GM19372 (cell line): Measurements from ENCODE around the gene KIF26B.

Source experiments
- ATAC-seq: cut with Tn5 transposase; IDR thresholded peaks from one replicate; pipeline ENCODE4 v1.9.1; 2021; ENCODE audit warnings: mild to moderate bottlenecking, low read depth, moderate library complexity; ENCODE audit not compliant: unreplicated experiment

KIF26B gene

DNA sequence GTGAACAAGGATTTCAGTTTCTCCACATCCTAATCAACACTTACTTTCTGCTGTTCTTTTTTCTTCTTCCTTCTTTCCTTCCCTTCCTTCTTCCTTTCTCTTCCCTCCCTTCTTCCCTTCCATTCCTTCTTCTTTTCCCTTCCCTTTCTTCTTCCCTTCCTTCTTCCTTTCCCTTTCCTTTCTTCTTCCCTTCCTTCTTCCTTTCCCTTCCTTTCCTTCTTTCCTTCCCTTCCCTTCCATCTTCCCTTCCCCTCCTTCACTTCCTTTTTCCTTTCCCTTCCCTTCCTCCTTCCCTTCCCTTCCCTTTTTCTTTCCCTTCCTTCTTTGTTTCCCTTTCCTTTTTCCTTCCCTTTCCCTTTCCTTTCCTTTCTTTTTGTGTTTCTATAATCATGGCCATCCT, 115.3 kb downstream of the KIF26B start:
- ATAC-seq = no peak

DNA sequence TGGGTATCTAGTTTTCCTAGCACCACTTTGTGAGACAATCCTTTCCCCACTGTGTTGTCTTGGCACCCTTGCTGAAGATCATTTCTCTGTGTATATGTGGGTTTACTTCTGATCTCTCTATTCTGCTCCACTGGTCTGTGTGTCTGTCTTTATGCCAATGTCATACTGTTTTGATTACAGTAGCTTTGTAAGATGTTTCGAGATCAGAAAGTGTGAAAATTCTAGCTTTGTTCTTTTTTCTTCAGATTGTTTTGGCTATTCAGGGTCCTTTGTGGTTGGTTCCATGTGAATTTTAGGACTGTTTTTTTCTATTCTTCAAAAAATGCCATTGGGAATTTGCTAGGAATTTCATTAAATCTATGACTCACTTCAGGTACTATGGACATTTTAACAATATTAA, 116.2 kb downstream of the KIF26B start:
- ATAC-seq = no peak

DNA sequence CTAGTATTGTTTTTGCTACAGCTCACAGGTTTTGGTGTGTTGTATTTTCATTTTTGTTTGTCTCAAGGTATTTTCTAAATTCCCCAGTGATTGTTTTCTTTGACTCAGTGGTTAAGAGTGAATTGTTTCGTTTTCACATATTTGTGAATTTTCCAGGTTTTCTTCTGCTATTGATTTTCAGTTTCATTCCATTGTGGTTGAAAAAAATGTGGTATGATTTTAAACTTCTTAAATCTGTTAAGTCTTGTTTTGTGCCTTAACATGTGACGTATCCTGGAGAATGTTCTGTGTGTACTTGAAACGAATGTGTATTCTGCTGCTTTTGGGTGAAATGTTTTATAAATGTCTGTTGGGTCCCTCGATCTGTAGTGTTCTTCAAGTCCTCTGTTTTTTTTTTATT, 117.9 kb downstream of the KIF26B start:
- no peak for ATAC-seq

- ATAC-seq = no peak
These were observed 121.7 kb downstream of the KIF26B start for GRCh38 chr1:245276445-245276844.

- ATAC-seq = no peak
These were observed 122.5 kb downstream of the KIF26B start for GRCh38 chr1:245277276-245277675.

GRCh38 chr1:245278846-245279245, 124.1 kb downstream of the KIF26B start:
- no peak for ATAC-seq

- ATAC-seq = no peak
These were observed 124.6 kb downstream of the KIF26B start for GRCh38 chr1:245279346-245279745.

DNA sequence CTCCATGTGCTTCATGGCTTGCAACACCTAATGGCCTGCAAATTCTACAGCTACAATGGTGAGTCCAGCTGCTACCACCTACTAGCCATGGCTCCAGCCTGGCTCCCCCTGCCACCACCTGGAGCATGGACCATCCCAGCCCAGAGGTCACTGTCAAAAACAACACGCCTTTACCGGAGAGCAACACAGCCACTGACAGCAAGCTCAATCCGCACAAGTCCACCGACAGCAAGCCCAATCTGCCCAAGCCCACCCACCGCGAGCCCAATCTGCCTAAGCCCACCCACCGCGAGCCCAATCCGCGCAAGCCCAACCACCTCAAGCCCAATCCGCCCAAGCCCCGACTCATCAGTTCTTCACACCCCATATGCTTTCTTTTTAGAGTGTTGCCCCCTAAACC, 128.2 kb downstream of the KIF26B start:
- ATAC-seq = no peak

DNA sequence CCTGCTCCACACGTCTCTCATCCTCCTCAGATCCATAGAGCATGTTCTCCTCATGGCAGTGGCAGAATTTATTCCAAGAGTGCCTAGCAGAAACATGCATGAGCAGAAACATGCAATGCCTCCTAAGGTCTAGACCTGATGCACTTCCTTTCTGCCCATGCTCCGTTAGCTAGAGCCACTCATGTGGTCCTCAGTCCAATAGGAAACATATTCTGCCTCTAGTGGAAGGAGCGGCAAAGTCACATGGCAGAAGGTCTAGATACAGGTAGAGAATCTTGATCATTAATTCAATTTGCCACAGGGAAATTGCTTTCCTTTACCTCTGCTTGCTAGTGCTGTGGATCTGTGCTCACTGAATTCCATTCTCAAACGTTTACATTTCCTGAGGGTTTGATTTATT, 130.4 kb downstream of the KIF26B start:
- no peak for ATAC-seq

DNA sequence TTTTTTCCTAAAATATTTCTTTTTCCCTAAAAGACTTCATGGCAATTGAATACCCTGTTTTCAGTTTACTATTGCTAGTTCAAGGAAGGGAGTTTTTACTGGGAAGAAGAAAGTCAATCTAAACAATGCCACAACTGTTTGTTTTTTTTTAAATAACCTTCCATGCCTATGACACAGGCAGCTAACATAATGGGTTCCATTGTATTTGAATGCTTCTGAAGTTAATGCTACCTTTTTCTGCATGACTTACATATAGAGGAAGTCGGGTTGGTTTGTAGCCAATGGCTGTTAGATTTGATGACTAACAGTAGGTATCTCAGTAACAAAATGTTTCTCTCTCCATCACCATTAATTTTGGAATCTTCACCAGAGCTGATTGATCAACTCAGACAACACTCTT, 134.0 kb downstream of the KIF26B start:
- ATAC-seq = no peak

DNA sequence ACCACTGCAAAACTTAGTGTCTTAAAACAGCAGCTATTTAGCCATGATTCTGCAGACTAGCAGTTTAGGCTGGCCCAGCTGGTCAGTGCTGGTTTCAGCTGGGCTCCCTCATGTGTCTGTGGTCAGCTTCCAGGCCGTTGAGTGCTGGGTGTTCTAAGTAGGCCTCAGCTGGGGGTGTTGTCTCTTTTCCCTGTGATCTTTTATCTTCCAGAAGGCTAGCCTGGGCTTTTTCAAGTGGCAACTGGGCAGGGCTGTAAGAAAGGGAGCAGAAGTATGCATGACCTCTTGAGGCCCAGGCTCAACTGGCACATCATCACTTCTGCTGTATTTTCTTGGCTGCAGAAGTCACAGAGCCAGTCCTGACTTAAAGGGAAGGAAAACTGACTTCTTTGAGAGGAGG, 136.1 kb downstream of the KIF26B start:
- ATAC-seq = no peak

GRCh38 chr1:245291351-245291750, 136.6 kb downstream of the KIF26B start:
- no peak for ATAC-seq

DNA sequence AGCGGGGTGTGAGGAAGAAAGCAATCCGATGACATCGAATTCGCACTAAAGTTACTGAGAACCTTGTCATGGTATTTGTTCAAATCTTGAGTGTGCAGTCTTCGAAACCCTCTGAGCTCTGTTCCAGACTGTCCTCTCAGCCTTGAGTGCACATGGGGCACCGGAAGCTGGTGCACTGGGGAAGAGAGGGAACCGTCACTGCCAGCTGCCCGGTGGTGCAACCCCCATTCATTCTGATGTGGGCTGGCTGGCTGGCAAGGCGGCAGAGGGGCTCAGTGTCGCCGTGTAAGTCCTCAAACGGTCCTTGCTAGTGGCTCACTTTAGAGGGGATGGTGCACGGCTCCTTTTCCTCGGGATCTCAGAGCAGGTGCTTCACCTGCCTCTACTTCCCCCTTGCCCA, 137.4 kb downstream of the KIF26B start:
- no peak for ATAC-seq

DNA sequence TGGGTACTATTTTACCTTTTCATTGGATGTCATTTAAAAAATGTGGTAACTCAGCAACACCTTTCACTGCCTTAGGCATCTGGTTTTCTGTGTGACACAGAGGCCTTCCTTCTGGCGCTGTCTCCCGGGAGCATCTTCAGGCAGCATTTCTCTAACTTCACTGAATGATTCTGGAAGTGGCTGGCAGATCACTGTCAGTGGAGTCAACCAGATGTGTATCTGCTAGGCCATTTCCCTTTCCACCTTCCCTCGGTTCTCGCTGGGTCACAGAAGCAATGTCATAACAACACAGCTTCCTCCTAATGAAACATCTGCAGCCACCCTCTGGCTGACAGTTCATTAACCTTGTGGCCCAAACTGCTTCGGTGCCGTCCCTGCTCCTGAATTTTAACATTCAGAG, 137.8 kb downstream of the KIF26B start:
- ATAC-seq = no peak

- ATAC-seq = no peak
These were observed 139.2 kb downstream of the KIF26B start for GRCh38 chr1:245294020-245294419.

- no peak for ATAC-seq
These were observed 144.0 kb downstream of the KIF26B start for GRCh38 chr1:245298781-245299180.

GRCh38 chr1:245301162-245301580, 146.4 kb downstream of the KIF26B start:
- no peak for ATAC-seq

- no peak for ATAC-seq
These were observed 147.1 kb downstream of the KIF26B start for GRCh38 chr1:245301921-245302320.

- ATAC-seq = no peak
These were observed 149.9 kb downstream of the KIF26B start for GRCh38 chr1:245304698-245305097.

DNA sequence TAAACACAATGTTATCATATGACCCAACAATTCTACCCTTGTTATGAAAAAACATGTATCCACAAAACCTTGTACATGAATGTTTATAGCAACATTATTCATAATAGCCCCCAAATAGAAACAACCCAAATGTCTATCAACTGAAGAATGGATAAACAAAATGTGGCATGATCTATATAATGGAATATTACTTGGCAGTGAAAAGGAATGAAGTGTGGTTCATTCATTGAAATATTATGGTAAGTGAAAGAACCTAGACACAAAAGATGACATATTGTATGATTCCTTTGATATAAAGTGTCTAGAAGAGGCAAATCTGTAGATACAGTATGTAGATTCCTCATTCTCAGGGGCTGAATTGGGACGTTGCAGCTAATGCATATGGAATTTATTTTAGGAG, 151.2 kb downstream of the KIF26B start:
- no peak for ATAC-seq

DNA sequence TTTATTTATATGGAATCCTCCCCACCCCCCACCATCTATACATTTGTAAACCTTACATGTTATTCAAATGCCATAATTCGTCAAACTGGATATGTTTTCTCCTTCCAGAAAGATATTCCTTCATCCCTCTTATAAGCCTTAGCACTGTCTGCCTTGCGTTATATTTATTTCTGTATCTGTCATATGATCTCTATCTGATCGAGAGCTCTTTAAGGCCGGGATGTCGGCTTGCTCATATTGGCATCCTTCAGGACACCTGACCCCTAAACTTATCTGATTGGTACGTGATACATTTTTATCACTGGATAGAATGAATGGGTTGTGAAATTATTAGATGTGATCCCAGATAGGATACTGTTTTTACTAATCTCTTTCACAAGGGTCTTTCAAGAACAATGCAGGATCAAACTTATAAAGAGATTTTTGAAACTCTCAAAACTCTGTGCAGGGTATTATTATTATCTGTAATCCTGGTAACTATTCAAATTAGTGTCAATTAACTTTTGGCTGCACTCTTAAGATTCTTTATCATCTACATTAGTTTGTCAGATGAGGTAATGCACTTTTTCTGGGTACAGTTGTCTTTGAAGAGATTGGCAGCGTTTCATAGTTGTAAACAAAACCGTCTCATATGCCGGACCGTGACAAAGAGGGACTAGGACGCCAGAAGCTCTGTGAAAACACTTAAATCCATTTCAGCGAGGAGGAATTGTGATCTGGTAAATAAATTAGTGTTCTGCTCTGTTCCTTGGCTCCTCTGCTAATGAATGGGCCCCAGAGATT, 152.0 kb downstream of the KIF26B start:
- no peak for ATAC-seq
